A673 (cell line): ENCODE measurements around the gene ARHGAP15. TPM values are rescaled to one million over a fixed set of nuclear protein-coding genes. Genes with fewer than 3 reads are reported as not detected.

ENCODE experiments used
- BruUV-seq: library from RNA; stranded (reverse); fragments of 400-500 nt; replicated peaks from 2 replicates; lab custom pipeline; 2021; lab: Mats Ljungman, UMichigan
- CTCF ChIA-PET: fragments of 300-600 bp; sonication (Branson Sonifier 250); formaldehyde crosslinking; loops from one replicate; lab custom pipeline; 2022; ENCODE audit warnings: antibody characterized with exemption; lab: Charles Lee
- POLR2A ChIA-PET: fragments of 300-600 bp; sonication (Branson Sonifier 250); formaldehyde crosslinking; loops from one replicate; lab custom pipeline; 2022; ENCODE audit warnings: antibody characterized with exemption; ENCODE audit not compliant: low non-redundant PET; lab: Charles Lee
- DNase-seq: peaks from one replicate; pipeline ENCODE4 v3.0.0-alpha.2; 2015; ENCODE audit warnings: low spot score
- H3K27ac ChIP-seq: fragments of 200-600 bp; sonication (generic); 2 replicates; pipeline ENCODE4 v1.5.1; 2016; ENCODE audit warnings: mixed run types, low read depth, mild to moderate bottlenecking, mixed read lengths, antibody characterized with exemption, low read length; ENCODE audit not compliant: poor library complexity, severe bottlenecking
- H3K27me3 ChIP-seq: fragments of 200-600 bp; sonication (generic); replicated peaks from 2 replicates; pipeline ENCODE4 v1.6.1; 2017; ENCODE audit warnings: mixed run types, low read depth, mild to moderate bottlenecking, mixed read lengths, antibody characterized with exemption, low read length; ENCODE audit not compliant: insufficient read depth, poor library complexity
- H3K36me3 ChIP-seq: fragments of 200-600 bp; sonication (generic); 2 replicates; pipeline ENCODE4 v1.6.1; 2016; ENCODE audit warnings: mixed run types, mild to moderate bottlenecking, mixed read lengths, antibody characterized with exemption, low read length; ENCODE audit not compliant: insufficient read depth, poor library complexity, severe bottlenecking
- H3K4me1 ChIP-seq: fragments of 200-600 bp; sonication (generic); 2 replicates; pipeline ENCODE4 v1.6.1; 2017; ENCODE audit warnings: mixed run types, mild to moderate bottlenecking, mixed read lengths, antibody characterized with exemption, low read length; ENCODE audit not compliant: insufficient read depth, poor library complexity, severe bottlenecking
- H3K4me3 ChIP-seq: fragments of 200-600 bp; sonication (generic); 2 replicates; pipeline ENCODE4 v1.5.1; 2016; ENCODE audit warnings: low read depth, mixed run types, mild to moderate bottlenecking, mixed read lengths, low read length; ENCODE audit not compliant: poor library complexity, severe bottlenecking
- H3K9me3 ChIP-seq: fragments of 200-600 bp; sonication (generic); 2 replicates; pipeline ENCODE4 v1.6.1; 2016; ENCODE audit warnings: mixed run types, low read depth, mild to moderate bottlenecking, mixed read lengths, antibody characterized with exemption, low read length; ENCODE audit not compliant: poor library complexity, severe bottlenecking
- EZH2 ChIP-seq: fragments of 200-600 bp; sonication (generic); IDR thresholded peaks from 2 replicates; pipeline ENCODE4 v1.6.1; 2017; ENCODE audit warnings: borderline replicate concordance, low read depth, mild to moderate bottlenecking, mixed read lengths, antibody characterized with exemption, low read length; ENCODE audit not compliant: poor library complexity, severe bottlenecking
- intact Hi-C: fragments of 100-400 bp; cut with micrococcal nuclease; formaldehyde crosslinking; loops from one replicate; pipeline ENCODE4 v1.10.0; 2022; ENCODE audit not compliant: unreplicated experiment
- total RNA-seq: library from RNA; stranded (reverse); gene quantifications from 2 replicates; pipeline ENCODE4 v1.2.3, GENCODE V29; 2021
- TF ChIP-seq, protein P1 (sequence below): fragments of 300-800, 200-600 bp; sonication (generic); conservative IDR thresholded peaks from 2 replicates; pipeline ENCODE4 v1.5.1; 2017; ENCODE audit warnings: low read depth, mild to moderate bottlenecking, antibody characterized with exemption, low read length, moderate library complexity, mixed read lengths

Gene ARHGAP15
- total RNA-seq, 1 experiment from 2014 or later: not detected

- DNase-seq: no peak
- Histone ChIP-seq H3K4me3 (no peak overlapping the region), H3K27ac (no peak overlapping the region), H3K36me3 (no peaks in the 10 kb centered on the region), H3K4me1 (no peaks in the 10 kb centered on the region), H3K27me3 (no peaks in the 10 kb centered on the region), H3K9me3 (no peaks in the 10 kb centered on the region)
- TF ChIP-seq, protein P1, sequence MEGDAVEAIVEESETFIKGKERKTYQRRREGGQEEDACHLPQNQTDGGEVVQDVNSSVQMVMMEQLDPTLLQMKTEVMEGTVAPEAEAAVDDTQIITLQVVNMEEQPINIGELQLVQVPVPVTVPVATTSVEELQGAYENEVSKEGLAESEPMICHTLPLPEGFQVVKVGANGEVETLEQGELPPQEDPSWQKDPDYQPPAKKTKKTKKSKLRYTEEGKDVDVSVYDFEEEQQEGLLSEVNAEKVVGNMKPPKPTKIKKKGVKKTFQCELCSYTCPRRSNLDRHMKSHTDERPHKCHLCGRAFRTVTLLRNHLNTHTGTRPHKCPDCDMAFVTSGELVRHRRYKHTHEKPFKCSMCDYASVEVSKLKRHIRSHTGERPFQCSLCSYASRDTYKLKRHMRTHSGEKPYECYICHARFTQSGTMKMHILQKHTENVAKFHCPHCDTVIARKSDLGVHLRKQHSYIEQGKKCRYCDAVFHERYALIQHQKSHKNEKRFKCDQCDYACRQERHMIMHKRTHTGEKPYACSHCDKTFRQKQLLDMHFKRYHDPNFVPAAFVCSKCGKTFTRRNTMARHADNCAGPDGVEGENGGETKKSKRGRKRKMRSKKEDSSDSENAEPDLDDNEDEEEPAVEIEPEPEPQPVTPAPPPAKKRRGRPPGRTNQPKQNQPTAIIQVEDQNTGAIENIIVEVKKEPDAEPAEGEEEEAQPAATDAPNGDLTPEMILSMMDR: no peak
- TF ChIP-seq EZH2: no peak
- ChIA-PET CTCF (no interaction called here), POLR2A (no interaction called here)
- no TSS peak for BruUV-seq
- intact Hi-C loops: no loop called here
Observed at GRCh38 chr2:143378996-143379395, 249.8 kb downstream of the ARHGAP15 start.

- Histone ChIP-seq H3K36me3 (no peaks in the 10 kb centered on the region), H3K4me1 (no peaks in the 10 kb centered on the region), H3K27ac (no peak overlapping the region), H3K4me3 (no peak overlapping the region), H3K27me3 (no peaks in the 10 kb centered on the region), H3K9me3 (no peaks in the 10 kb centered on the region)
- ChIA-PET CTCF (no interaction called here), POLR2A (no interaction called here)
- intact Hi-C loops: no loop called here
- TF ChIP-seq, protein P1: no peak
- no peak for TF ChIP-seq EZH2
- no peak for DNase-seq
- no TSS peak for BruUV-seq
Observed at GRCh38 chr2:143379955-143380354, 250.7 kb downstream of the ARHGAP15 start.

- BruUV-seq: no TSS peak
- Histone ChIP-seq H3K4me3 (no peak overlapping the region), H3K27me3 (no peaks in the 10 kb centered on the region), H3K4me1 (no peaks in the 10 kb centered on the region), H3K36me3 (no peaks in the 10 kb centered on the region), H3K9me3 (no peaks in the 10 kb centered on the region), H3K27ac (no peak overlapping the region)
- DNase-seq: no peak
- intact Hi-C loops: no loop called here
- ChIA-PET POLR2A (no interaction called here), CTCF (no interaction called here)
- TF ChIP-seq EZH2: no peak
- TF ChIP-seq, protein P1: no peak
Observed at GRCh38 chr2:143382573-143382972, 253.4 kb downstream of the ARHGAP15 start.
